Thoracic aorta (tissue), 2 donors: ENCODE data around the gene MRPL23. TPM values are rescaled to one million over a fixed set of nuclear protein-coding genes. Genes with fewer than 3 reads are reported as not detected.

Experiments
- ATAC-seq: fragments of 150-250 bp; one replicate; pipeline ENCODE4 v1.8.0; 2017; ENCODE audit warnings: low read depth; ENCODE audit not compliant: insufficient number of reproducible peaks, low FRiP score
- DNase-seq: peaks from one replicate; pipeline ENCODE4 v3.0.0-alpha.2; 2020; ENCODE audit warnings: low spot score
- H3K27ac ChIP-seq, 2 donors: fragments of 200-600 bp; sonication (generic); 1 replicate in 1 of 2; 2 replicates in 1 of 2; pipeline ENCODE4 v1.5.1; 2016; ENCODE audit warnings: mild to moderate bottlenecking in 2 of 2, moderate library complexity in 2 of 2
- H3K27me3 ChIP-seq: fragments of 200-600 bp; sonication (generic); replicated peaks from 2 replicates; pipeline ENCODE4 v1.6.0; 2016; ENCODE audit warnings: mild to moderate bottlenecking; ENCODE audit not compliant: insufficient read depth
- H3K36me3 ChIP-seq: fragments of 200-600 bp; sonication (generic); one replicate; pipeline ENCODE4 v1.5.1; 2016
- H3K4me1 ChIP-seq, 2 donors: fragments of 200-600 bp; sonication (generic); 1 replicate in 1 of 2; 2 replicates in 1 of 2; pipeline versions ENCODE4 v1.5.1 to v1.6.0; 2016; ENCODE audit warnings: low read depth in 2 of 2, mild to moderate bottlenecking in 1 of 2; ENCODE audit not compliant: control insufficient read depth in 1 of 2
- H3K4me3 ChIP-seq: fragments of 200-600 bp; sonication (generic); 2 replicates; pipeline ENCODE4 v1.5.1; 2016; ENCODE audit warnings: mild to moderate bottlenecking
- H3K9me3 ChIP-seq: fragments of 200-600 bp; sonication (generic); 2 replicates; pipeline ENCODE4 v1.5.1; 2016
- CTCF ChIP-seq: fragments of 200-600 bp; sonication (generic); IDR thresholded peaks from one replicate; pipeline ENCODE4 v1.5.1; 2019; ENCODE audit warnings: antibody characterized with exemption
- total RNA-seq, 2 donors: library from RNA; depleted of rRNA; stranded (reverse); fragments of >200 nt; gene quantifications; one replicate each; pipeline versions ENCODE4 v1.1.0 to v1.2.3, GENCODE V29; 2016

The MRPL23 gene
- total RNA-seq, 2 donors from 2014 or later = 59.8 to 136 TPM

DNA sequence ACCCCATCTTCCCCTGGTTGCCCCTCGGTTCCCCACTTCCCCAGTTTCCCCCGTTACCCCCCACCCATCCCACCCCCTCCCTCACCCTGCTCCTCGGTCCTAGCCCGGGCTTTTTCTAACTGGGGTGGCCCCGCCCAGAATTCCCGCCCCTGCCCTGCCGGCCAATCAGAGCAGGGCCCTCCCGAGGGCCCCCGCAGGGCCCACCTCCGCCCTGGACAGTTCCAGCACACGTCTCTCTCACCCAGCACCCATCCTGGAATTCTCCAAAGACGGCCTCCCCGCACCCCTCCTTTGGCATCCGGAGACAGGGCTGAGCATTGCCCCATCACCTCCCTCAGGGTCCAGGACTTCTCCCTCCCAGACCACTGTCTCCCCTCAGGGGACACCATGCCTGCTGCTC is 50.6 kb downstream of the MRPL23 start, which contains the start of gene H19:
Gene H19 (minus strand): TSS at position 88 of the 400 bp plus-strand sequence.
- ATAC-seq (no peak), DNase-seq (no peak)
- Histone ChIP-seq H3K36me3 (no peaks in the 10 kb centered on the region), H3K27me3 (no peaks in the 10 kb centered on the region), H3K4me1 (no peaks in the 10 kb centered on the region), H3K9me3 (no peaks in the 10 kb centered on the region), H3K4me3 (no peak within 1 kb of the TSS), H3K27ac (no peak within 1 kb of the TSS)
- no peak for TF ChIP-seq CTCF

DNA sequence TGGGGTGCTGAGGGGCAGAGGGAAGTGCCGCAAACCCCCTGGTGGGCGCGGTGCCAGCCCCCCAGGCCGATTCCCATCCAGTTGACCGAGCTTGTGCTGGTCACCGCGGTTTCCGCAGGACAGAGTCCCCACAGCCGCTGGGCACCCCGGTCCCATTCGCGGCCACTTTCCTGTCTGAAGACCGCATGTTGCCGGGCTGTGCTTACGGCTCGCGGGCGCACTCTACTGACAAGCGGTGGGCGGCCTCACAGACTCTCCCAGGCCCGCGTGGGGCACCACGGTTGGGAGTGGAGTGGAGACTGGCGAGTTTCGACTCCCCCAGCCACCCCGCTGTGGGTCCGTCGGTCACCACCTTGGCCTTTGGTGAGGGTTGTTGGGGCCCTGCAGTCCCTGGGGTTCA is 51.2 kb downstream of the MRPL23 start:
- H3K27me3 ChIP-seq = no peaks in the 10 kb centered on the region
- no peaks in the 10 kb centered on the region for H3K4me1 ChIP-seq
- no peak for TF ChIP-seq CTCF
- H3K27ac ChIP-seq = no peak overlapping the region
- DNase-seq = no peak
- no peaks in the 10 kb centered on the region for H3K36me3 ChIP-seq
- H3K9me3 ChIP-seq = no peaks in the 10 kb centered on the region
- H3K4me3 ChIP-seq = no peak overlapping the region
- ATAC-seq = no peak

DNA sequence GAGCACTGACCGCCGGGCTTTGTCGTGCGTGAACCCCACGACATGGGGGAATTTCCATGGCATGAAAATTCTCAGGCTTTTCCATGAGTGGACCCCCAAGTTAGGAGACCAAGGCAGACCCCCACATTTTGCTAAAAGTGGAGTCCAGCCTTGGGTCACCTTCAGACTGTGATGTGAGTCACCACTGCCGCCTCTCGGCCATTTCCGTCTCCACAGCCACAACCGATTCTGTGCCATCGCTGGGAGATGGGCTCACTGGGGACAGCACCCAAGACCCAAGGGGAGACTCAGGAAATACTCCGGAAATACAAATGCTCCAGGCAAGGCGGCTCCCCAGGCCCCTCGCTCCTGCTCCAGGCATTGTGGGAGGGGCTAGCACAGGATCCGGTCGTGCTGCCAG is 51.7 kb downstream of the MRPL23 start:
- H3K27ac ChIP-seq = no peak overlapping the region
- H3K4me1 ChIP-seq = no peaks in the 10 kb centered on the region
- no peak overlapping the region for H3K4me3 ChIP-seq
- no peak for ATAC-seq
- no peaks in the 10 kb centered on the region for H3K9me3 ChIP-seq
- H3K27me3 ChIP-seq = no peaks in the 10 kb centered on the region
- DNase-seq = no peak
- no peak for TF ChIP-seq CTCF
- H3K36me3 ChIP-seq = no peaks in the 10 kb centered on the region

DNA sequence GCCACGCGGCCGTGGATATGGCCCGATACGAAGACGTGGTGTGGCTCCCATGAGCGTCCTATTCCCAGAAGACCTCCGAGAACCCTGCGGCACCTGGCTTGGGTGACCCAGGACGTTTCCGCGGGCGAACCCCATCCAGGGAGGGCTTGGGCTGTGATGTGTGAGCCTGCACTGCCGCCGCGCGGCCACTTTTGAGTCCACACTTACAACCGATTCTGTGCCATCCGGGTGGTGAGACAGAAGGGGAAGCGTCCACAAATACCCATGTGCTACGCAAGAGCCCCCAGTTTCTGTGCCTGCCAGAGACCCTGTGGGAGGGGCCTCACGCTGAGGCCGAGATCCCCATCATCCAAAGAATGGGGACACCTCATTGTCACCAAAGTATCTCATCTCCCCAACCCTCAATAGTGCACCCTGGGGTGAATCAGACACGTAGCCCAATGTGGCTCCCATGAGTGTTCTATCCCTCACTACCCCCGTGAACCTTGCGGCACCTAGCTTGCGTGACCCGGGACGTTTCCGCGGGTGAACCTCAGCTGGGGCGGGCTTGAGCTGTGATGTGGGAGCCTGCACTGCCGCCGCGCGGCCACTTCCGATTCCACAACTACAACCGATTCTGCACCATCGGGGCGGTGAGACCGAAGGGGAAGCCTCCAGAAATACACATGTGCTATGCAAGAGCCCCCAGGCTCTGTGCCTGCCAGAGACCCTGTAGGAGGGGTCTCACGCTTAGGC is 55.1 kb downstream of the MRPL23 start:
- H3K27ac ChIP-seq = no peak overlapping the region
- no peak overlapping the region for H3K4me3 ChIP-seq
- no peaks in the 10 kb centered on the region for H3K9me3 ChIP-seq
- no peaks in the 10 kb centered on the region for H3K27me3 ChIP-seq
- no peak for TF ChIP-seq CTCF
- DNase-seq (no peak), ATAC-seq (no peak)
- H3K4me1 ChIP-seq = no peaks in the 10 kb centered on the region
- no peaks in the 10 kb centered on the region for H3K36me3 ChIP-seq

DNA sequence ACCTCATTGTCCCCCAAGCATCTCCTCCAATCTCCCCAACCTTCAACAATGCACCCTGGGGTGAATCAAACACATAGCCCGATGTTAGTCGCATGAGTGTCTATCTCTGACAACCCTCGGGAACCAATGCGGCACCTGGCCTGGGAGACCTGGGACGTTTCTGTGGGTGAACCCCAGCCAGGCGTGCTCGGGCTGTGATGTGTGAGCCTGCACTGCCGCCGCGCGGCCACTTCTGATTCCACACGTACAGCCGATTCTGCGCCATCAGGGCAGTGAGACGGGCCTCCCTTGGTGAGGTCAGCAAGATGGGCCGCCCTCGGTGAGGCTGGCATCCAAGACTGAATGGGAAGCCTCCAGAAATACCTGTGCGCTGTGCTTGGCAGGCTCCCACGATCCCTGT is 55.7 kb downstream of the MRPL23 start:
- ATAC-seq = no peak
- no peaks in the 10 kb centered on the region for H3K36me3 ChIP-seq

More for the DNA sequence above, 55.7 kb downstream of the MRPL23 start:
- Histone ChIP-seq H3K27ac (no peak overlapping the region), H3K4me1 (no peaks in the 10 kb centered on the region), H3K4me3 (no peak overlapping the region), H3K9me3 (no peaks in the 10 kb centered on the region), H3K27me3 (no peaks in the 10 kb centered on the region)
- no peak for TF ChIP-seq CTCF
- no peak for DNase-seq
